Measurements from ENCODE around the gene NGFR.

The NGFR gene

GRCh38 chr17:49523196-49523595, 28.1 kb downstream of the NGFR start:
- Histone ChIP-seq H3K27me3 (ENCODE audit: insufficient read depth, low read depth) (peaks cover 76% of the 10 kb centered on the region), H3K36me3 (ENCODE audit: insufficient read depth) (no peaks in the 10 kb centered on the region), H2AFZ (ENCODE audit: low read depth) (no peak overlapping the region), H4K20me1 (ENCODE audit: insufficient read depth) (no peaks in the 10 kb centered on the region), H3K9ac (no peak overlapping the region), H3K4me2 (no peak overlapping the region), H3K27ac (no peak overlapping the region), H3K79me2 (ENCODE audit: insufficient read depth, low read depth) (no peaks in the 10 kb centered on the region), H3K4me3 (IDR thresholded peaks at IDR 0.05; ENCODE audit: insufficient read depth, low read depth, low read length) (no peak overlapping the region), H3K4me1 (ENCODE audit: low read depth, poor library complexity, severe bottlenecking) (no peaks in the 10 kb centered on the region)
- no peak for TF ChIP-seq CTCF (conservative IDR thresholded peaks at IDR 0.05; ENCODE audit: low read depth, low read length)

- Histone ChIP-seq H3K36me3 (ENCODE audit: insufficient read depth) (no peaks in the 10 kb centered on the region), H2AFZ (ENCODE audit: low read depth) (no peak overlapping the region), H3K4me1 (ENCODE audit: low read depth, poor library complexity, severe bottlenecking) (no peaks in the 10 kb centered on the region), H3K4me2 (no peak overlapping the region), H3K27me3 (ENCODE audit: insufficient read depth, low read depth) (peaks cover 74% of the 10 kb centered on the region), H3K9ac (no peak overlapping the region), H4K20me1 (ENCODE audit: insufficient read depth) (no peaks in the 10 kb centered on the region), H3K79me2 (ENCODE audit: insufficient read depth, low read depth) (no peaks in the 10 kb centered on the region), H3K4me3 (IDR thresholded peaks at IDR 0.05; ENCODE audit: insufficient read depth, low read depth, low read length) (no peak overlapping the region), H3K27ac (no peak overlapping the region)
- TF ChIP-seq CTCF (conservative IDR thresholded peaks at IDR 0.05; ENCODE audit: low read depth, low read length) = no peak
These were observed 28.8 kb downstream of the NGFR start for GRCh38 chr17:49523706-49524472.

- H3K27ac ChIP-seq = no peak overlapping the region
- peaks cover 76% of the 10 kb centered on the region for H3K27me3 ChIP-seq (ENCODE audit: insufficient read depth, low read depth)
- H3K36me3 ChIP-seq (ENCODE audit: insufficient read depth) = no peaks in the 10 kb centered on the region
- H3K4me2 ChIP-seq = no peak overlapping the region
- no peak for TF ChIP-seq CTCF (conservative IDR thresholded peaks at IDR 0.05; ENCODE audit: low read depth, low read length)
- no peaks in the 10 kb centered on the region for H4K20me1 ChIP-seq (ENCODE audit: insufficient read depth)
- no peaks in the 10 kb centered on the region for H3K4me1 ChIP-seq (ENCODE audit: low read depth, poor library complexity, severe bottlenecking)
- H2AFZ ChIP-seq (ENCODE audit: low read depth) = no peak overlapping the region
- no peak overlapping the region for H3K9ac ChIP-seq
- H3K79me2 ChIP-seq (ENCODE audit: insufficient read depth, low read depth) = no peaks in the 10 kb centered on the region
- no peak overlapping the region for H3K4me3 ChIP-seq (IDR thresholded peaks at IDR 0.05; ENCODE audit: insufficient read depth, low read depth, low read length)
These were observed 29.6 kb downstream of the NGFR start for GRCh38 chr17:49524473-49525359.

GRCh38 chr17:49525831-49526741, 31.0 kb downstream of the NGFR start:
- Histone ChIP-seq H3K4me1 (ENCODE audit: low read depth, poor library complexity, severe bottlenecking) (no peaks in the 10 kb centered on the region), H3K27ac (no peak overlapping the region), H3K4me3 (IDR thresholded peaks at IDR 0.05; ENCODE audit: insufficient read depth, low read depth, low read length) (no peak overlapping the region), H3K9ac (no peak overlapping the region), H4K20me1 (ENCODE audit: insufficient read depth) (no peaks in the 10 kb centered on the region), H3K4me2 (no peak overlapping the region), H3K27me3 (ENCODE audit: insufficient read depth, low read depth) (peaks cover 70% of the 10 kb centered on the region), H3K79me2 (ENCODE audit: insufficient read depth, low read depth) (no peaks in the 10 kb centered on the region), H2AFZ (ENCODE audit: low read depth) (no peak overlapping the region), H3K36me3 (ENCODE audit: insufficient read depth) (no peaks in the 10 kb centered on the region)
- TF ChIP-seq CTCF (conservative IDR thresholded peaks at IDR 0.05; ENCODE audit: low read depth, low read length) = no peak

Measured in KMS-11 (cell line).